Measurements from ENCODE around the gene CD2AP.
"Not testable (repeated sequence)": the region's sequence is repeated elsewhere in the genome, so short reads cannot be mapped to it uniquely, and the experiment has no call there.

The CD2AP gene

GRCh38 chr6:47509937-47510336 lies 32.3 kb downstream of the CD2AP start:
- DNase-seq, result no peak

GRCh38 chr6:47512872-47513271 lies 35.3 kb downstream of the CD2AP start:
- DNase-seq, result no peak

GRCh38 chr6:47519279-47519678 lies 41.7 kb downstream of the CD2AP start:
- DNase-seq, result no peak

- DNase-seq, result no peak
Observed at GRCh38 chr6:47520282-47520681, 42.7 kb downstream of the CD2AP start.

- no peak for DNase-seq
Observed at GRCh38 chr6:47521961-47522360, 44.4 kb downstream of the CD2AP start.

GRCh38 chr6:47524136-47524845 lies 46.7 kb downstream of the CD2AP start:
- no peak for DNase-seq

- DNase-seq, result no peak
Observed at GRCh38 chr6:47525330-47526057, 47.9 kb downstream of the CD2AP start.

GRCh38 chr6:47527274-47527673 lies 49.7 kb downstream of the CD2AP start:
- no peak for DNase-seq

GRCh38 chr6:47529734-47530133 lies 52.1 kb downstream of the CD2AP start:
- no peak for DNase-seq

- no peak for DNase-seq
Observed at GRCh38 chr6:47532981-47533585, 55.5 kb downstream of the CD2AP start.

- DNase-seq, result no peak
Observed at GRCh38 chr6:47534063-47534462, 56.5 kb downstream of the CD2AP start.

- DNase-seq, result no peak
Observed at GRCh38 chr6:47535316-47536225, 58.0 kb downstream of the CD2AP start.

- DNase-seq, result no peak
Observed at GRCh38 chr6:47536816-47537401, 59.3 kb downstream of the CD2AP start.

- no peak for DNase-seq
Observed at GRCh38 chr6:47545223-47545622, 67.6 kb downstream of the CD2AP start.

GRCh38 chr6:47551670-47552069 lies 74.1 kb downstream of the CD2AP start:
- DNase-seq, result no peak

- no peak for DNase-seq
Observed at GRCh38 chr6:47552319-47552718, 74.7 kb downstream of the CD2AP start.

- not testable (repeated sequence) for DNase-seq
Observed at GRCh38 chr6:47553243-47553642, 75.7 kb downstream of the CD2AP start.

GRCh38 chr6:47556459-47556858 lies 78.9 kb downstream of the CD2AP start:
- DNase-seq, result not testable (repeated sequence)

- DNase-seq, result no peak
Observed at GRCh38 chr6:47563162-47563561, 85.6 kb downstream of the CD2AP start.

GRCh38 chr6:47566602-47567001 lies 89.0 kb downstream of the CD2AP start:
- DNase-seq, result not testable (repeated sequence)

- no peak for DNase-seq
Observed at GRCh38 chr6:47567586-47567985, 90.0 kb downstream of the CD2AP start.

- DNase-seq, result no peak
Observed at GRCh38 chr6:47571488-47571887, 93.9 kb downstream of the CD2AP start.

GRCh38 chr6:47573109-47573508 lies 95.5 kb downstream of the CD2AP start:
- no peak for DNase-seq
